Measurements from ENCODE around the gene SIK1.
"Not testable (repeated sequence)": the region's sequence is repeated elsewhere in the genome, so short reads cannot be mapped to it uniquely, and the experiment has no call there.

DNA sequence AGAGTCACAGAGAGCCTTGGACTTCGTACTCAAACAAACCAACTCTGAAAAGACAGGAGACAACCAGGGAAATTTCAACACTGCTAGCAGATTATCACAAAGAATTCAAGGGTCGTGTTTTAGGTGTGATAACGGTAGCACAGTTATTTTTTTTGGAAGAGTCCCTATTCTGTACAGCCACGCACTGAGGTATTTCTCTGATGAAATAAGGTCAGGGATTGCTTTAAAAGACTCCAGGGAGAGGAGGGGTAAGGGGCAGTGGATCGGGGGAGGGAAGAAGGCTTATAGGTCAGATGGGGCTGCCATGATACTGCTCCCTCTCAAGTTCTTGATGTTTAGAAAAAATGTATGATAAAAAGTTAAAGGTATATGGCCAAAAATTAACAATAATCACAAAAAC lies 38.2 kb upstream of the SIK1 start:
- TF ChIP-seq, protein P1, sequence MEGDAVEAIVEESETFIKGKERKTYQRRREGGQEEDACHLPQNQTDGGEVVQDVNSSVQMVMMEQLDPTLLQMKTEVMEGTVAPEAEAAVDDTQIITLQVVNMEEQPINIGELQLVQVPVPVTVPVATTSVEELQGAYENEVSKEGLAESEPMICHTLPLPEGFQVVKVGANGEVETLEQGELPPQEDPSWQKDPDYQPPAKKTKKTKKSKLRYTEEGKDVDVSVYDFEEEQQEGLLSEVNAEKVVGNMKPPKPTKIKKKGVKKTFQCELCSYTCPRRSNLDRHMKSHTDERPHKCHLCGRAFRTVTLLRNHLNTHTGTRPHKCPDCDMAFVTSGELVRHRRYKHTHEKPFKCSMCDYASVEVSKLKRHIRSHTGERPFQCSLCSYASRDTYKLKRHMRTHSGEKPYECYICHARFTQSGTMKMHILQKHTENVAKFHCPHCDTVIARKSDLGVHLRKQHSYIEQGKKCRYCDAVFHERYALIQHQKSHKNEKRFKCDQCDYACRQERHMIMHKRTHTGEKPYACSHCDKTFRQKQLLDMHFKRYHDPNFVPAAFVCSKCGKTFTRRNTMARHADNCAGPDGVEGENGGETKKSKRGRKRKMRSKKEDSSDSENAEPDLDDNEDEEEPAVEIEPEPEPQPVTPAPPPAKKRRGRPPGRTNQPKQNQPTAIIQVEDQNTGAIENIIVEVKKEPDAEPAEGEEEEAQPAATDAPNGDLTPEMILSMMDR (IDR thresholded peaks at IDR 0.05; ENCODE audit: poor library complexity) = not testable (repeated sequence)
- TF ChIP-seq EZH2 (IDR thresholded peaks at IDR 0.05; ENCODE audit: borderline replicate concordance) = not testable (repeated sequence)
